Activated naive CD8-positive, alpha-beta T cell treated with anti-CD3 and anti-CD28 coated beads, Interleukin-2, amount 10 ng/mL, durations not matched to agents 7 days and 5 days (primary cell): Measurements from ENCODE around the gene MUC2. TPM values are rescaled to one million over a fixed set of nuclear protein-coding genes. Genes with fewer than 3 reads are reported as not detected.
"Not testable (repeated sequence)": the region's sequence is repeated elsewhere in the genome, so short reads cannot be mapped to it uniquely, and the experiment has no call there.

Experiments
- ATAC-seq: fragments of 150-1000 bp; cut with Tn5 transposase; one replicate; pipeline ENCODE4 v1.10.0; 2021; ENCODE audit warnings: low read depth, moderate library complexity
- POLR2A ChIA-PET: fragments of 350-600 bp; sonication (Branson Sonifier 250); formaldehyde crosslinking; loops from one replicate; lab custom pipeline; 2021; ENCODE audit warnings: antibody characterized with exemption; lab: Charles Lee
- DNase-seq: peaks from one replicate; pipeline ENCODE4 v3.0.0; 2021
- H3K27ac Mint-ChIP-seq: one replicate; pipeline ENCODE4 v1.8.0; 2022; ENCODE audit warnings: mild to moderate bottlenecking, mixed read lengths
- H3K27me3 Mint-ChIP-seq: one replicate; pipeline ENCODE4 v1.8.0; 2022; ENCODE audit warnings: mild to moderate bottlenecking, moderate library complexity, mixed read lengths
- H3K36me3 Mint-ChIP-seq: one replicate; pipeline ENCODE4 v1.8.0; 2021; ENCODE audit warnings: mild to moderate bottlenecking, mixed read lengths
- H3K4me1 Mint-ChIP-seq: one replicate; pipeline ENCODE4 v1.8.0; 2021; ENCODE audit warnings: mixed read lengths
- H3K4me3 Mint-ChIP-seq: one replicate; pipeline ENCODE4 v1.8.0; 2022; ENCODE audit warnings: mild to moderate bottlenecking, moderate library complexity, mixed read lengths
- H3K9me3 Mint-ChIP-seq: one replicate; pipeline ENCODE4 v1.8.0; 2021; ENCODE audit warnings: mixed read lengths
- total RNA-seq, 2 experiments: library from RNA; stranded (reverse); gene quantifications; one replicate each; pipeline ENCODE4 v1.2.3, GENCODE V29; 2021

The MUC2 gene
- total RNA-seq, 2 experiments from 2014 or later, result not detected

- H3K27me3 Mint-ChIP-seq, result no peaks in the 10 kb centered on the region
- ATAC-seq, result no peak
- DNase-seq, result no peak
- no peak overlapping the region for H3K4me3 Mint-ChIP-seq
- no peaks in the 10 kb centered on the region for H3K36me3 Mint-ChIP-seq
- POLR2A ChIA-PET, result no interaction called here
- no peak overlapping the region for H3K27ac Mint-ChIP-seq
- H3K4me1 Mint-ChIP-seq, result no peaks in the 10 kb centered on the region
- no peaks in the 10 kb centered on the region for H3K9me3 Mint-ChIP-seq
Observed at GRCh38 chr11:1109918-1110705, 35.4 kb downstream of the MUC2 start.

DNA sequence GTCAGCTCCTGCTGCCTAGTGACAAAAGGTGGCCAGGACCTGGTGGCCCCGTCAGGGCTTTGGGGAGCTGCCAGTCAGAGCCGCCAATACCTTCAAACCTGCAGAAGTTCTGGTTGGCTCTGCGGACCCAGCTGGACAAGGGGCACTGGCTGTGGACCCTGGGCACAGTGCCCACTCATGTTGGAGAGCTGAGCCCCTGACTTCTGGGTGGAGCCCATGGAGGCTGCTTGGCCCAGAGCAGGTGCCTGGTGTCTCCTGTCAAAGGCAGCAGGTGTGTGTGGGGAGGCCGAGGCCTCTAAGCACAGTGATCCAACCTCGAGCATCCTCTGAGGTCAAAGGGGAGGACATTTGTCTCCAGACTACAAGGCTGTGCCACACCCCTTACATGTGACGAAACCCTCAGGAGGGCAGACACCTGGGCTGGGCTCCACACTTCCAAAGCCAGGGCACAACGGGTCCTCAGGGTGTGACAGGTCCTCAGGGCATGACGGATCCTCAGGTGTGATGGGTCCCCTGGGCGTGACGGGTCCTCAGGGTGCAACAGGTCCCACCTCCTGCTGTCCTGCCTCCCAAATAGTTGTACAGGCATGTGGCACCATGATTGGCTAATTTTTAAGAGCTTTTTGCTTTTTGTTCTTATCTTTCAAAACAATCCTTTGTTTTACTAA, 37.0 kb downstream of the MUC2 start:
- no peaks in the 10 kb centered on the region for H3K9me3 Mint-ChIP-seq
- POLR2A ChIA-PET, result no interaction called here
- H3K4me3 Mint-ChIP-seq, result no peak overlapping the region
- no peak for DNase-seq
- no peaks in the 10 kb centered on the region for H3K36me3 Mint-ChIP-seq
- H3K4me1 Mint-ChIP-seq, result no peaks in the 10 kb centered on the region
- no peak for ATAC-seq
- no peaks in the 10 kb centered on the region for H3K27me3 Mint-ChIP-seq
- no peak overlapping the region for H3K27ac Mint-ChIP-seq

GRCh38 chr11:1112351-1113191, 37.9 kb downstream of the MUC2 start:
- no peak for ATAC-seq
- no peaks in the 10 kb centered on the region for H3K27me3 Mint-ChIP-seq
- POLR2A ChIA-PET, result no interaction called here

GRCh38 chr11:1113405-1114201, 38.9 kb downstream of the MUC2 start:
- H3K9me3 Mint-ChIP-seq, result no peaks in the 10 kb centered on the region
- H3K27me3 Mint-ChIP-seq, result no peaks in the 10 kb centered on the region
- DNase-seq (no peak), ATAC-seq (no peak)
- H3K27ac Mint-ChIP-seq, result no peak overlapping the region
- POLR2A ChIA-PET, result no interaction called here
- H3K36me3 Mint-ChIP-seq, result no peaks in the 10 kb centered on the region
- no peaks in the 10 kb centered on the region for H3K4me1 Mint-ChIP-seq
- H3K4me3 Mint-ChIP-seq, result no peak overlapping the region

More at GRCh38 chr11:1112351-1113191, 37.9 kb downstream of the MUC2 start:
- no peak overlapping the region for H3K27ac Mint-ChIP-seq
- no peak overlapping the region for H3K4me3 Mint-ChIP-seq
- H3K9me3 Mint-ChIP-seq, result no peaks in the 10 kb centered on the region
- no peaks in the 10 kb centered on the region for H3K4me1 Mint-ChIP-seq
- H3K36me3 Mint-ChIP-seq, result no peaks in the 10 kb centered on the region
- DNase-seq, result no peak

DNA sequence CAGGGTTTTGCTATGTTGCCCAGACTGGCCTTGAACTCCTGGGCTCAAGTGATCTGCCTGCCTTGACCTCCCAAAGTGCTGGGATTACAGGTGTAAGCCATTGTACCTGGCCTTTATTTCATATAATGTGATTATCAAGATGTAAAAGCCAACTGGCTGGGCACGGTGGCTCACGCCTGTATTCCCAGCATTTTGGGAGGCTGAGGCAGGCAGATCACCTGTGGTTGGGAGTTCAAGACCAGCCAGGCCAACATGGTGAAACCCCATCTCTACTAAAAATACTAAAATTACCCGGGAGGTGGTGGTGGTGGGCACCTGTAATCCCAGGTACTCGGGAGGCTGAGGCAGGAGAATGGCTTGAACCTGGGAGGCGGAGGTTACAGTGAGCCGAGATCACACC, 40.6 kb downstream of the MUC2 start:
- H3K36me3 Mint-ChIP-seq, H3K4me1 Mint-ChIP-seq, DNase-seq, ATAC-seq, H3K27me3 Mint-ChIP-seq, H3K27ac Mint-ChIP-seq, H3K9me3 Mint-ChIP-seq, H3K4me3 Mint-ChIP-seq, POLR2A ChIA-PET: not testable (repeated sequence)

DNA sequence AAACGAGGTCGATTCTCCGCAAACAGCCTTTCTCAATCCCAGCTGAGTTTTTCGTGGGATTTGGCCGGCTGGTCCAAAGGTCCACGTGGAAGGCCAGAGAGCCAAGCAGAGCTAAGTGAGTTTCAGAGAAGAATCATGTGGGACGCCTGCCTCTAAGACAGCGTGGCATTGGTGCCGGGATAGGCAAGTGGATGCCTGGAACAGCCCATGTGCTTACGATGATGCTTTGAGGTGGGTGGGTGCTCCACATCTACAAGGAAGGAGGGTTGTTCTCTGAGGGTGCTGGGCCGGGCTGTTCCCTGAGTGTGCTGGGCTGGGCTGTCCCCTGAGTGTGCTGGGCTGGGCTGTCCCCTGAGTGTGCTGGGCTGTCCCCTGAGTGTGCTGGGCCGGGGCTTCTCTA, 41.4 kb downstream of the MUC2 start:
- ATAC-seq (no peak), DNase-seq (no peak)
- H3K36me3 Mint-ChIP-seq, result no peaks in the 10 kb centered on the region
- no peaks in the 10 kb centered on the region for H3K9me3 Mint-ChIP-seq
- no peak overlapping the region for H3K27ac Mint-ChIP-seq
- no peak overlapping the region for H3K4me3 Mint-ChIP-seq
- no peaks in the 10 kb centered on the region for H3K27me3 Mint-ChIP-seq
- POLR2A ChIA-PET, result no interaction called here
- no peaks in the 10 kb centered on the region for H3K4me1 Mint-ChIP-seq

DNA sequence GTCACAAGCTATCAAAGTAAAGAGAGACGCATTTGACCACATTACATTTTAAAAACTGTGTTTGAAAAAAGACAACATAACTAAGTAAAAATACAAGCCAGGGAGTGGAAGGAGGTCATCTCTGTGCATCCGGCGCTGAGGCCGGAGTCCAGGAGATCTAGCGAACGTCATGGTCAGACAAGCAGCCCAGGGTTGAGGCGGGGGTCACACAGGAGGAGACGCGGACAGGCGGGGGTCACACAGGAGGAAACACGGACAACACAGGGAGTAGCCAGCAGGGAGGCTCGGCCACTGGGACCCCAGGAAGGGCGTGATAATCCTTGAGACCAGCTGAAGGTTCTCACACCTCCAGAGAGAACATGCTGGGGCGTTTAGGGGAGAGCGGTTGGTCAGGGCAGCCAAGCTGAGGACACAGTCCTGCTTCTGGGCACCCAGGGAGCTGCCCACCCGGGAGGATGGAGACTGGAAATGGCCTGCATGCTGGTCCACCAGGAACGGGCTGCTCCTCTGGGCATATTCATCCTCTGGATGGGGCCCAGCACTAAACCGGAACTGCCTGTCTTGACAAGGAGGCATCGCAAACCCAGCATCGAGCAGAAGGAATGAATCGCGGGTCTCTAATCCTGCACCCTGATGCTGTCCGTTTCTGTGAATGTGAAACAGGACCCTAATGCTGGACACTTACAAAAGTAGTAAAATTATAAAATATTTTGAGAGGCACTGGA, 42.2 kb downstream of the MUC2 start:
- no peaks in the 10 kb centered on the region for H3K4me1 Mint-ChIP-seq
- H3K27me3 Mint-ChIP-seq, result no peaks in the 10 kb centered on the region
- no peaks in the 10 kb centered on the region for H3K36me3 Mint-ChIP-seq
- H3K9me3 Mint-ChIP-seq, result no peaks in the 10 kb centered on the region
- POLR2A ChIA-PET, result no interaction called here
- H3K27ac Mint-ChIP-seq, result no peak overlapping the region
- DNase-seq (no peak), ATAC-seq (no peak)
- H3K4me3 Mint-ChIP-seq, result no peak overlapping the region

GRCh38 chr11:1117992-1118391, 43.3 kb downstream of the MUC2 start:
- no peak overlapping the region for H3K27ac Mint-ChIP-seq
- POLR2A ChIA-PET, result no interaction called here
- no peaks in the 10 kb centered on the region for H3K9me3 Mint-ChIP-seq
- no peak for ATAC-seq
- no peaks in the 10 kb centered on the region for H3K4me1 Mint-ChIP-seq
- H3K27me3 Mint-ChIP-seq, result no peaks in the 10 kb centered on the region
- DNase-seq, result no peak
- H3K36me3 Mint-ChIP-seq, result no peaks in the 10 kb centered on the region
- H3K4me3 Mint-ChIP-seq, result no peak overlapping the region

GRCh38 chr11:1118755-1119603, 44.3 kb downstream of the MUC2 start:
- POLR2A ChIA-PET, result no interaction called here
- ATAC-seq (no peak), DNase-seq (no peak)
- no peak overlapping the region for H3K4me3 Mint-ChIP-seq
- H3K36me3 Mint-ChIP-seq, result no peaks in the 10 kb centered on the region
- H3K4me1 Mint-ChIP-seq, result no peaks in the 10 kb centered on the region
- no peak overlapping the region for H3K27ac Mint-ChIP-seq
- no peaks in the 10 kb centered on the region for H3K9me3 Mint-ChIP-seq
- no peaks in the 10 kb centered on the region for H3K27me3 Mint-ChIP-seq

GRCh38 chr11:1119604-1120146, 45.0 kb downstream of the MUC2 start:
- Mint-ChIP-seq H3K9me3 (peaks cover 6% of the 10 kb centered on the region), H3K27ac (no peak overlapping the region), H3K27me3 (no peaks in the 10 kb centered on the region), H3K4me1 (no peaks in the 10 kb centered on the region), H3K36me3 (no peaks in the 10 kb centered on the region), H3K4me3 (no peak overlapping the region)
- no peak for ATAC-seq
- POLR2A ChIA-PET, result no interaction called here
- no peak for DNase-seq

DNA sequence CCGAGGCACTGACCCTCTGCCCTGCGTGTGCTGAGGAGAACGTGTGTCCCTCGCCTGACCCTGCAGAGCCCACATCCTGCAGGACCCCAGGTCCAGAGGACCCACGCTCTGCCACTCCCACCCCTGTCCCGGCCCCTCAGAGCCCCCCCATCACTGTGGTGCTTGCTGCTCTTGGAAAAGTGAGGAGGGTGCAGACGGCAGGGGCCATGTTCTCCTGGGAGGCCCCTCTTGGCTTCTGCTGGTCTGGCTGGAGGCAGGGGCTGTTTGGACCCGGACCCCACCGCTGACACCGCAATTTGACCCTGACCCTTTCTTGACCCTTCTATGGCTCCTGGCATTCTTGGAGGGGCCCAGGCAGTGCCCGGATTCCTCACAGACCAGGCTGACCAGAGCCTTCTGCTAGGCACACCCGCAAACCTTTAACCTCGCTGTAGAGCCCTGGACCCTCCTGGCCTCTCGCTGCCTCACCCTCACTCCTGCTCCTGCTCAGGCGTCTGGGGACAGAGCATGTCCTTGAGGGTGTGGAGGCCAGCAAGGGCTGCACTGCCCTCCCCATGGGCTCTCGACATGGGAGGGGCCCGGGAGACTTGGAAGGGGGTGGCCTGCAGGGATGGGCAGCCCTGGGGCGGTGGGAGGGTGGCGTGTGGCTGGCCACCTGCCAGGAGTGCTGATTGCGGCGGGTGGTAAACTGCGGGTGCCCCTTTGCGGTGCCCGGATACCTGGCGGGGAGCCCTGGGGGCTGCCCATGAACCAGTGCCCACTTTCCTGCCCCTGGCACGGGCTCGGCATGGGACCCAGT, 46.1 kb downstream of the MUC2 start:
- POLR2A ChIA-PET, result no interaction called here
- Mint-ChIP-seq H3K27ac (no peak overlapping the region), H3K36me3 (no peaks in the 10 kb centered on the region), H3K9me3 (peaks cover 13% of the 10 kb centered on the region), H3K4me3 (no peak overlapping the region), H3K4me1 (no peaks in the 10 kb centered on the region), H3K27me3 (no peaks in the 10 kb centered on the region)
- DNase-seq (no peak), ATAC-seq (no peak)
